Mammary epithelial cell (primary cell): ENCODE results near the gene SLC38A11.

Source experiments
- CTCF ChIP-seq, 2 donors: IDR thresholded peaks in 1 of 2; conservative IDR thresholded peaks in 1 of 2; 2 replicates each; pipeline ENCODE4 v1.5.1; 2011 to 2012; ENCODE audit warnings: inconsistent platforms in 2 of 2, low read length in 2 of 2, mild to moderate bottlenecking in 2 of 2, control low read depth in 1 of 2, low read depth in 1 of 2; ENCODE audit not compliant: insufficient read depth in 1 of 2; ENCODE audit errors: extremely low read depth in 1 of 2
- EZH2 ChIP-seq: IDR thresholded peaks from 2 replicates; pipeline ENCODE4 v1.6.1; 2012; ENCODE audit warnings: low read length, inconsistent platforms, borderline replicate concordance

GRCh38 chr2:164875334-164876205 is 79.8 kb downstream of the SLC38A11 start:
- TF ChIP-seq CTCF (conservative IDR thresholded peaks at IDR 0.05 in 1 of 2, IDR thresholded peaks at IDR 0.05 in 1 of 2; ENCODE audit: extremely low read depth in 1 of 2, insufficient read depth in 1 of 2, low read depth in 1 of 2, low read length in 2 of 2), result no peak
- TF ChIP-seq EZH2, result no peak
